ENCODE measurements around the gene GALNT3.
A peak's percentile ranks its signal among the peaks of the same experiment; 100 is the strongest.

Gene GALNT3

DNA sequence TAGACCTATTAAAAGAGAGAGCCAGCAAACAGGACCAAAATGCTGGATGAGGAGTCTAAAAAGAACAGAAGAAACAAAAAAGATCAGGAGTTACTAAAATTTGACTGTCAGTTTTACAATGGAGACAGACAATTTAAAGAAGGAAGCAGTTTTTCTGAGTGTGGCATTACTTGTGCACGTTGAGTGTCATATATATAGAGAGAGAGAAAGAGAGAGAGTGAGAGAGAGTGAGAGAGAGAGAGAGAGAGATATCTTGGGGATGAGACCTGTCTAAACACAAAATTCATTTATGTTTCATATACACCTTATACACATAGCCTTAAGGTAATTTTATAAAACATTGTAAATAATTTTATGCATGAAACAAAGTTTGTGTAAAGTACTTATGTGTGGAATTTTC, 2.1 kb upstream of the GALNT3 start:
- no peak for FAIRE-seq

GRCh38 chr2:165795011-165795410, 964 bp upstream of the GALNT3 start:
- no peak for FAIRE-seq

- FAIRE-seq, result no peak
Observed at GRCh38 chr2:165794536-165794928, 485 bp upstream of the GALNT3 start.

GRCh38 chr2:165793161-165793778, 777 bp downstream of the GALNT3 start:
- FAIRE-seq, result no peak

GRCh38 chr2:165792104-165792454, 2.0 kb downstream of the GALNT3 start:
- FAIRE-seq, result no peak

DNA sequence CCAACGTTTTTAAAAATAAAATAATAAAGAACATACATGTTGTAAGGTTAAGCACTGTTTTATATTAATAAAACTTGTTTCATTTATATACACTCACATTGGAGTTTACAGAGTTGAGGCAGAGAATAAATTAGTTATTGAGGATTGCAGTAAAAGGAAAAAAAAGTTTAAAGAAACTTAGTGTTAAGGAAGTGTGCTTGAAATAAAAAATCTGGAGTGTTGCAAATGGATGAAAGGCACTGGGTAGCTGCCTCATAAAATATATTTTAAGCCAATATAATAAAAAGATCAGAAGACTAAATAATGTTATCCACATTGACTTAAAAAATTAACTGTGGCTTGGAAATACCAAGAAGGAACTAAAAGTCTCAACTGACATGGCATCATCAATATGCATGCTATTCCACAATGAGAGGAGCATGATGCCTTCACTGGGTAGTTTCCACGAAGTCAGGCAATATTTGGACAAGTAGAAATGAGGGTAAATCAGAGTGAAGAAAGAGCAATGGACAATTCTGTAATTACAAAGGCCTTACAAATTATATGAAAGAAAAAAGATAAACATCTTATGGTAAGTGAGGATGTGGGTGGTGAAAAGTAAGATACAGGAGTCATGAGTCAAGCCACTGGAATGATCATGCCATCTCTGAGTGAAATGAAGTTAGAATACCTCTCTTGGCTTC, 2.5 kb downstream of the GALNT3 start:
- peak; percentile 33 for FAIRE-seq

DNA sequence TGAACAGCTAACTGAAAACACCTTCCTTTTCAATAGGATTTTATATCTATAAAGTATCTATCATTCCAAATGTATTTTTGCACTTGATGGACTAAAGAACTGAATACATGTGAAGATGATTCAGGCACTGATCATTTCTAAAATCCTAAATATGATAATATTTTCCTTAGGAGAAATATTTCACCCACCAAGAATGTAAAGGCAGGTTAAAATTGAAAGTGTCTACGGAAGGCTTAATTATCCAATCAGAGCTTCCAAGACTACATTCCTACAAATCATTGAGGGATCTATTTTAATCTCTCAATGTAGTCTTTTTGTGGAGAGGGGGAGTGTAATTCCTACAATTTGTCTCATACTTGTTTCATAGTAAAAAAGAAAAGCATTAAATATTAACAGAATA, 3.6 kb downstream of the GALNT3 start:
- peak; percentile 45 for FAIRE-seq

DNA sequence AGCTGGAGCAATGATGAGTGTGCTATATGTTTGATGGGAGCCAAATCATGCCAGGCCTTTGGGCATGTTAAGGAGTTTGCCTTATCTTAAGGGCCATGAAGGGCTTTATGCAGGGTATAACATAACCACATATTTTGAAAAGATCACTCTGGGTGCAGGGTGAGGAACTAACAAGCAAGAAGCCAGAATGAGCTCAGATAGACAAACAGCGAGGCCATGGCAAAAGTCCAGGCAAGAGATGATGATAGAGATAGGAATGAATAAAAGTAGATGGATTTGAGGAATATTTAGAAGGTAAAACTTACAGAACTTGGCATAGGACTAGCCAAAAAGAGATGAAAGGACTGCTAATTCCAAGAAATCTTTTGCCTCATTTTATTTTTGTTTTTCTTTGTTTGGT, 6.7 kb downstream of the GALNT3 start:
- FAIRE-seq, result no peak

GRCh38 chr2:165779706-165780105, 14.3 kb downstream of the GALNT3 start:
- FAIRE-seq, result no peak

DNA sequence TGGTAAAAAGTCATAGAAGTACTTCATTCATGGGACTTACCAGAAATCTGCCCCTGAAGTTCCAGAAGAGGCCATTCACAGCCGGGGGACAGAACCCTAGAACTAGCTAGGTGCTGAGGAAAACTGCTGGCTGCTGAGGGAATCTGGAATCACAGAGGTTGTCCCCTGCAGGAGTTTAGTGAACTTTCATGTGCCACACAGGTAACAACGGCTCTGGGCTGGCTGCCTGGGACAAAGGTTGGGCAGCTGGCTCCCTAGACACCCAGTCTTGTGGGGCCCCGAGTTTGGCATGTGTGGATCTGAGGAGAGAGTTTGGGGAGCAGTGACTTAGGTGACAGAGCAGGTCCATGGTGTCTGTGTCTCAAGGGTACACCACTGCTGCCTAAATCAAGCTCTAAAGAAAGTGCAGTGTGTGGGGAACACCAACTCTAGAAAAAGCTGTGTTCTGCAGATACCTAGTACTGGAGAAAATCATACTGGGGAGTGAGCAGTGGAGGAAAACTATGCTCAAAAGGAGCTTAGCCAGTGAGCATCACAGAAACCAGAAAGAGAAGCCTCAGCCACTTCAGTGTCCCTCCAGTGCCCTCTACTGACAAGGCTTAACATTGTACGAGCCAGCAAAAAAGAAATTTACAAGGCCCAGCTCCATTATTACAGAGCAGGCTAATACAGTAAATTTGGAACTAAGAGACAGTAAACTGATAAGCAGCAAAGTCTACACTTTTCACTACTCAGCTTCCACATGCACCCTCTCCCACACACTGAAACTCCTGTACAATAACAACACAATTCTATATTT, 15.2 kb downstream of the GALNT3 start:
- no peak for FAIRE-seq

DNA sequence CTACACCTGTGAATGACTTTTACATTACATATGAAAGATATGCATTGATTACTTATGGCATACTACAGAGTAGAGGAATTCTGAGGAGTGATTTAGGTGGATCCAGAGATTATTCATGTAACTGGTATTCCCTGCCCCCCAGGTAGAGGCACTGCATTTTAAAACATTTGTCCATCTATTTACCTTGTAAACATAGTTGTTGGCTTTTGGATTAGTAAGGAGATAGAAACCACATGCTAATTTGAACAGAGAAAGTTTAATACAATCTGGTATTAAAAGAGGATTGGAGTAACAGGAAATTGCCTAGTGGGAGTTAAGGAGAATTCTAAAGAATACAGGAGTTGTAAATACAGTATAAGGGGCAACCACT, 15.9 kb downstream of the GALNT3 start:
- no peak for FAIRE-seq

DNA sequence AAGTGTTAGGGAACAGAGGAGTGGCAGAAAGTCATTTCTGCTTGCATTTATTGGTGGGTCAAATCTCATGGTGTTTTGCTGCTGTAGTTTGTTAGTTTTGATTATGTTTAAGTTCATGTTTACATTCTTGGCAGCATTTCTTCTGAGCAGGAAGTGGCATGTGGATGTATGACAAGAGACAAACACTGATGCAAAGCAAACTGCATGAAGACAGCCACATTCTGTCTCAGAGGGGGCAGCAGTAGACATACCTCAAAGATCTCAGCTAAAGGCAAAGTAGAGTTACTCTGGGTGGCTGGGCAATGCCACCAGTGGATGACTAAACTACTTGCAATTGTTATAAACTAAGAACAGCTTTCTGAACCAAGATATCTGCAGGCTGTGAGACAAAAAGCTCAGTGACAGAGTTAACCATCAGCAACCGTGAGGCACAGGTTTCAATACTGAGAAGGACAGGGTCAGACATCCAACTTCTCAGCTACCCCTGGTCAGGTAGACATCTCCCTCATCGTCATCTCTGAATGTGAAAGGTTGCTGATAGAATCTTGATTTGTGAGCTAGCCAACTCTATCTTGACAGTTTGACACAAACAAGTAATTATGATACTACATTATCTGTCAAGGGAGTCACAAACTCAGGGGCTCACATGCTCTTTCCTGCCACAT, 16.4 kb downstream of the GALNT3 start:
- no peak for FAIRE-seq

DNA sequence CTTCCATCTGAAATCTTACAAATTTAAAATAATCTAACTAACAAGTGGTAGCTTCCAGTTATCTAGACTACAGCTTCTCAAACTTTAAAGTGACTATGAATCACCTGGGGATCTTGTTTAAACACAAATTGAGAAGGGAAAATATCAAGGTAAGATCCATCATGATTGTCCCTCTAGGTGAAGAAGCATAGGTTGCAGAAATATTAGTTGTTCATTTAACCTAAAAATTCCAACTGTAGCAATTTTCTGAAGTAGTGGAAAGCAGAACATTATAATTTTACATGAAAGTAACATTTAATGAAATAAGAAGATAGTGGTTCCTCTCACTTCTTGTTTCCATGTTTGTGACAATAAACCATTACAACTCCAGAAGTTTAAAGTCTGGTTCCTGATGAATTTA, 17.3 kb downstream of the GALNT3 start:
- FAIRE-seq, result no peak

GRCh38 chr2:165776013-165776412, 18.0 kb downstream of the GALNT3 start:
- no peak for FAIRE-seq

DNA sequence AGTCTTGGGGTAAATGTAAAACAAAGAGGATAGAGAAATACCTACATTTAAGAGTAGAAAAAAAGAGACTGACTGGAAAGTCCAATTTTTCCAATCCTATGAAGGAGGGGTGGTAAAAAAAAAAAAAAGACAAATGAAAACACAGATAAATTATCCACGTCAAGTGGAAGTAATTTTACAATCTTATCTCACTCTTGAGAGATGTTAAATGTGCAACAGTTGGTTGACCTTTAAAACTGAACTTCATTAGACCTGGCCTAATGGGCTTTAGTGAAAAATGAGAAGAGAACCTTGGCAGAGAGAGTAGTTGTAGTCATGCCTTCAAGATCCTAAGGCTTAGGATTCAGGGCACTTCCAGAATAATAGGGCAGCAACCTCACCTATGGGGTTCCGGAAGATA, 20.4 kb downstream of the GALNT3 start:
- no peak for FAIRE-seq

- FAIRE-seq, result no peak
Observed at GRCh38 chr2:165772183-165772582, 21.9 kb downstream of the GALNT3 start.

- no peak for FAIRE-seq
Observed at GRCh38 chr2:165766326-165766927, 27.6 kb downstream of the GALNT3 start.

DNA sequence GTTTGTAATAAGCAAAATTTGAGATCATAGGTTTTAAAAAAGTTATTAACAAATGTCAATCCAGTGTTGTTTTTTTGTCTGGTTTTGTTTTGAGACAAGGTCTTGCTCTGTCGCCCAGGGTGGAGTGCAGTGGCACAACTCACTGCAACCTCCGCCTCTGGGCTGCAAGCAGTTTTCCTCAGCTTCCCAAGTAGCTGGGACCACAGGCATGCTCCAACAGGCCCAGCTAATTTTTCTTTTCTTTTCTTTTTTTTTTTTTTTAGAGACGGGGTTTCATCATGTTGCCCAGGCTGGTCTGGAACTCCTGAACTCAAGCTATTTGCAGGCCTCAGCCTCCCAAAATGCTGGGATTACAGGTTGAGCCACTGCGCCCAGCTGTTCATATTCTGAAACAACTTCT, 31.3 kb downstream of the GALNT3 start:
- FAIRE-seq, result no peak

GRCh38 chr2:165757906-165758675, 36.0 kb downstream of the GALNT3 start:
- FAIRE-seq, result no peak

GRCh38 chr2:165746501-165746900, 47.5 kb downstream of the GALNT3 start:
- no peak for FAIRE-seq

- FAIRE-seq, result no peak
Observed at GRCh38 chr2:165745916-165746315, 48.1 kb downstream of the GALNT3 start.

GRCh38 chr2:165743442-165743841, 50.6 kb downstream of the GALNT3 start:
- no peak for FAIRE-seq
